Activated CD8-positive, alpha-beta T cell treated with anti-CD3 and anti-CD28 coated beads, Interleukin-2, amount 10 ng/mL, durations not matched to agents 7 days and 5 days (primary cell): ENCODE results near the gene MYL7. TPM values are rescaled to one million over a fixed set of nuclear protein-coding genes. Genes with fewer than 3 reads are reported as not detected.
A peak's percentile ranks its signal among the peaks of the same experiment; 100 is the strongest.

Source experiments
- ATAC-seq: fragments of 150-1000 bp; cut with Tn5 transposase; one replicate; pipeline ENCODE4 v1.10.0; 2021; ENCODE audit warnings: moderate library complexity
- CTCF ChIA-PET: fragments of 350-600 bp; sonication (Branson Sonifier 250); formaldehyde crosslinking; loops from one replicate; lab custom pipeline; 2021; ENCODE audit warnings: antibody characterized with exemption; lab: Charles Lee
- POLR2A ChIA-PET: fragments of 350-600 bp; sonication (Branson Sonifier 250); formaldehyde crosslinking; loops from one replicate; lab custom pipeline; 2021; ENCODE audit warnings: antibody characterized with exemption; lab: Charles Lee
- DNase-seq: peaks from one replicate; pipeline ENCODE4 v3.0.0-alpha.2; 2020
- H3K27ac Mint-ChIP-seq: one replicate; pipeline ENCODE4 v1.8.0; 2021; ENCODE audit warnings: mild to moderate bottlenecking, mixed read lengths
- H3K27me3 Mint-ChIP-seq: one replicate; pipeline ENCODE4 v1.8.0; 2021; ENCODE audit warnings: low read depth, mixed read lengths
- H3K36me3 Mint-ChIP-seq: one replicate; pipeline ENCODE4 v1.8.0; 2021; ENCODE audit warnings: low read depth, mixed read lengths
- H3K4me1 Mint-ChIP-seq: one replicate; pipeline ENCODE4 v1.8.0; 2021; ENCODE audit warnings: low read depth, mixed read lengths
- H3K4me3 Mint-ChIP-seq: one replicate; pipeline ENCODE4 v1.8.0; 2021; ENCODE audit warnings: mild to moderate bottlenecking, mixed read lengths
- H3K9me3 Mint-ChIP-seq: one replicate; pipeline ENCODE4 v1.8.0; 2022; ENCODE audit warnings: mixed read lengths; ENCODE audit not compliant: insufficient read depth
- total RNA-seq, 2 experiments: library from RNA; stranded (reverse); gene quantifications; one replicate each; pipeline ENCODE4 v1.2.3, GENCODE V29; 2021

Gene MYL7
- total RNA-seq, 2 experiments from 2014 or later, result not detected

DNA sequence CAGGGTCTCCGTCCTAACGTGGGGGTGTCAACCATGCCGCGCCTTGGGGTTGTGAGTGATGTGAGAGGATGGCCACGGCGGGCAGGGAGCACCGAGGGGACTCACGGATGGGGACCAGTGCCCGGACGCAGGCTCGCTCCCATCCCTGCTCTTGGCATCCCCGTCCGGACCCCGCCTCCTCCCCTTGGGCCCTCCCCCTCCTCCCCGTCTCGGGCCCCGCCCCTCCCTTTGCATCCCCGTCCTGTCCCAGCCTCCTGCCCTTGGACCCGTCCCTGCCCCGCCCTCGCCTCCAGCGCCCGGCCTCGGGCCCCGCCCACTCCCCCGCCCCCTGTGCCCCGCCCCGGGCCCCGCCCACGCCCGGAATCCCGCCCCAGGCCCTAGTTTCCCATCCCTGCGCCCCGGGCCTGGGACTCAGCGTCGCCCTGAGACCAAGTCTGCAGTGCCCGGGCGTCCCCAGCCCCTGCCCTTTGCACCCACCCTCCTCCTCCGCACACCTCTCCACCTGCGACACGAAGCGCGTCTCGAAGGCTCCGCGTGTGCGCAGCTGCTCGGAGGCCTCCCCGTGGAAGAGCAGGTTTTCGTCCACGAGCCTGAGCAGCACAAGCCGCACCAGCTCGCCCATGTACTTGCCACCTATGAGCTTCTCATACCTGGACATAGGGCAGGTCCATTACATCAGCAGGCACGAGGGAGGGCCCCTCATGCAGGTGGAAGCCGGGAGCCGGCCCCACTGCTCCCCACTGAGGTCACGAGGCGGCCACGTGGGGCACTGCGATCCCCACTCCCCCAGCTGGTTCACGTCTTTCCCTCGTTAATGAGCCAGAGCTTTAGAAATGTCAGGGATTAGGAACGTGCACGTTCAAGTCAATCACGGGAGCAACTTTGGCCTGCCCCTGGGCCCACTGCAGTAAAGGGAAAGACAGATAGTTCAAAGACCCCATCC, 5.1 kb upstream of the MYL7 start:
- Mint-ChIP-seq H3K4me1 (peaks cover 11% of the 10 kb centered on the region), H3K27ac (no peak overlapping the region), H3K9me3 (no peaks in the 10 kb centered on the region), H3K36me3 (no peaks in the 10 kb centered on the region), H3K27me3 (peaks cover 21% of the 10 kb centered on the region), H3K4me3 (peak overlapping the region; percentile 45)
- POLR2A ChIA-PET, result no interaction called here
- ATAC-seq (peak; percentile 82), DNase-seq (peak; percentile 74)
- CTCF ChIA-PET, result interaction anchor here (0.8 to 0.9 kb wide), 2 partner anchors 9 to 15 kb away, joined by 3 read pairs; no protein-coding TSS in a partner anchor

DNA sequence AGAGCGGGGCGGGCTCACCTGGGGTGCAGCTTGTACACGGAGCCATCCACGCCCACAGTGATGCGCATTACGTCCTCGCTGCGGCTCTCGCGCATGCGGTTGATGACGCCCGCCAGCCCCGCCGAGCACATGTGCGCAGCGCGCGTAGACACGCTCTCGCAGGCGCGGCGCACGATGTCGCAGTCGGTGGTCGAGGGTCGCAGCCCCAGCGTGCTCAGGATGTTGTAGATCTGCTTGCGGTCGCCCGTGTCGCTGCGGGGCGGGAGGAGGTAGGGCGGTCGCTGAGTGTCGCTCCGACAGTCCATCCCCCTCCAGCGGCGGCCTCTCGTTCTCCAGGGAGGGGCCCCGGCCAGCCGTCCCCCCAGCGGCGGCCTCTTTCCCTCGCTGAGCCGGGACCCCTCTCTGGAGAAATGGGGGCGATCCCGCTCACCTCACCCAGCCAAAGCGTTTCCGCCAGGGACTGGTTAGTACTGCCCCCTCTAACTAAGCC, 4.4 kb upstream of the MYL7 start:
- H3K36me3 Mint-ChIP-seq, result no peaks in the 10 kb centered on the region
- peaks cover 21% of the 10 kb centered on the region for H3K27me3 Mint-ChIP-seq
- CTCF ChIA-PET, result no interaction called here
- no peaks in the 10 kb centered on the region for H3K9me3 Mint-ChIP-seq
- peaks cover 11% of the 10 kb centered on the region for H3K4me1 Mint-ChIP-seq
- DNase-seq (peak; percentile 52), ATAC-seq (peak; percentile 54)
- no peak overlapping the region for H3K27ac Mint-ChIP-seq
- peak overlapping the region; percentile 45 for H3K4me3 Mint-ChIP-seq
- POLR2A ChIA-PET, result no interaction called here

DNA sequence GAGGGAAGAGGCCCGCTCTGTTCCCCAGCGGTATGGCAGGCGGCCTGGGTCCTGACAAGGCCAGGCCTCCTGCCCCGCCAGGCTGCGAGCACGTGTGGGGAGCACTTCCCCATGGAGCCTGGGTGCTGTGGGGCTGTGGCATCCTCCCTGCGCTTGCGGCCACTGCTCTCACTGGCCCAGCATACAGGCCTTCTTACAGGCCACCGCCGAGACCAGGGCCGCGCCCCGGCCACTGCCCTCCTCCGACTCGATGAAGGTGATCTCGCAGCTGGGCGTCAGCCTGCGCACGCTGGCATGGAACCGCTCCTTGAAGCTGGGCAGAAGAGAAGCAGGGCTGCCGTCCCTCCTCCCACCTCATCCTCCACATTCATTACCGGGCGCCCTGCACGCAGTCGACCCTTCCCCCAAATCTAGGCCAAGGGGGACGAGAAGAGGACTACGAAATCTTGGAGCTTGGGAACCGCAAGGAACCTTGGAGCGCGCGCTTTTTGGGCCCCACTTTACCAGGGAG, 3.9 kb upstream of the MYL7 start:
- ATAC-seq (no peak), DNase-seq (no peak)
- H3K27ac Mint-ChIP-seq, result no peak overlapping the region
- ChIA-PET CTCF (no interaction called here), POLR2A (no interaction called here)
- H3K4me1 Mint-ChIP-seq, result peaks cover 11% of the 10 kb centered on the region
- peaks cover 21% of the 10 kb centered on the region for H3K27me3 Mint-ChIP-seq
- no peak overlapping the region for H3K4me3 Mint-ChIP-seq
- H3K9me3 Mint-ChIP-seq, result no peaks in the 10 kb centered on the region
- no peaks in the 10 kb centered on the region for H3K36me3 Mint-ChIP-seq

DNA sequence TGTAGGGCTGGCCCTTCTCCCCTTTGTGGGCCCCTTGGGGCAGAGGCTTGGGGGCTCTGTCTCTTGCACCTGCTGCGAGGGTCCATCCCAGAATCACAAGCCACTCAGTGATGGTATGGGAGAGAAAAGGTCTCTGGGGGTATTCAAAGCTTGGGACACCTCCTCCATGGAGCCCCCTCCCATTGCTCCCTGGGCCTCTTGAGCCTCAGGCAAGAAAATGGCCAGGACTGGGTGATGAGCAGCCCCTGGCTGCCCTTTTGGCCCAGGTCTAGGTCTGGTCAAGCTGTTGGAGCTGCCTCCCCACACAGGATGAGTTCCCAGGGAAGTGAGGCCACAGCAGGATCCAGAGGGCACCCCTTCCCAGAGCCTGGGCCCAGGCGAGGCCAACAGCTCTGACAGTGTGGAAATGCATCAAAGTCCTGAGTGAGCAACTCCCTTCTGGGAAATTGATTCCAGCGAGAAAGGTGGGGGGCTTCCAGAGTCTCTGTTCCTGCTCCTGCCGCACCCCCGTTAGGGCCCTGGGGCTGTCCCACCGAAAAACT, 3.4 kb upstream of the MYL7 start:
- no peak for ATAC-seq
- CTCF ChIA-PET, result no interaction called here
- no peak for DNase-seq
- Mint-ChIP-seq H3K27ac (no peak overlapping the region), H3K36me3 (no peaks in the 10 kb centered on the region), H3K4me3 (no peak overlapping the region), H3K9me3 (no peaks in the 10 kb centered on the region), H3K4me1 (peaks cover 11% of the 10 kb centered on the region), H3K27me3 (peaks cover 21% of the 10 kb centered on the region)
- POLR2A ChIA-PET, result no interaction called here

DNA sequence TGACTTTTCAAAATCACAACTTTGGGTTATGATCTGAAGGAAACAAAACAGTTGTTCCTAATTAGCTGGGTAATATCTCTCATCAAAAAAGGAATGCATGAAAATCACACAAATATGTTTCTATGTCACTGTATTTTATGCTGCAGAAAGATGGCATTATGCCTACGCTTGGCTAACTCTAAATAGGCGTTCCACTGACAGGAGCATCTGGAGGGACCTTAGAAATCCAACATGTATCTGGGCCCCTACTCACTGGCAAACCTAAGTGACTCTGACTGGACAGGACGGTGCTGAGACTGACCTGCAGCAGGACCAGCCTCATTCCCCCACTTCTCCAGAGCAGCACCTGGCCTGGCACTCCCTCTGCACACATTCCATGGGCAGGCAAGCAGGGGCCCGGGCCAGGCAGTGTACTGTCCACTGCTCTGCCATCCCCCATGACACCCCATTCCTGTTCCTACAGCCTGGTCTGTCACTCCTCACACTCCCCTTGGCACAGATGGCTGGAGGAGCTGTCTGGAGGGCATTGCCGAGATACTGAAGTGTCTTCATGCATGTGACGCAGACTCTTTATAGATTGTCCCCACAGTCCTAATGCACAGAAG, 2.6 kb upstream of the MYL7 start:
- CTCF ChIA-PET, result no interaction called here
- ATAC-seq (no peak), DNase-seq (no peak)
- Mint-ChIP-seq H3K27me3 (peaks cover 21% of the 10 kb centered on the region), H3K36me3 (no peaks in the 10 kb centered on the region), H3K27ac (no peak overlapping the region), H3K9me3 (no peaks in the 10 kb centered on the region), H3K4me3 (no peak overlapping the region), H3K4me1 (peaks cover 11% of the 10 kb centered on the region)
- POLR2A ChIA-PET, result no interaction called here

DNA sequence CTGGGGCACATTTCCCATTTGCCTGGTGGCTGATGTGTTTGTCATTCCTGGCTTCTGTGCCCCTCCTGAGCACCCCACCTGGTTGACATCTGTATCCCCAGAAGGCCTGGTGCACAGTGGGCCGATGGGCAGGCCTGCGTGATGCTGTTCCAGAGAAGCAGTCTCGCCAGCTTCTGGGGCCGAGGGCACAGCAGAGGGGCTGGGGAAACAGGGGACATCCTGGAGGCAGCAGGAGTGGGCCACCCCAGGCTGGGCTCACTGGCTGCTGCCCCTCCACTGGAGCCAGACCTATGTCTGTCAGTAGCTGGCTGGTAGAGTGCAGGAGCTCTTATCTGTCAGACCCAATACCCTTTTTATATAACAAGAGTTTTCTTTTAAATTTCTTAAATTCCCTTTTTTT, 896 bp upstream of the MYL7 start:
- Mint-ChIP-seq H3K4me3 (no peak overlapping the region), H3K27me3 (peaks cover 25% of the 10 kb centered on the region), H3K9me3 (no peaks in the 10 kb centered on the region), H3K27ac (no peak overlapping the region), H3K36me3 (no peaks in the 10 kb centered on the region), H3K4me1 (peaks cover 11% of the 10 kb centered on the region)
- POLR2A ChIA-PET, result interaction anchor here (0.6 to 0.7 kb wide), 2 partner anchors 22 to 396 kb away, joined by 3 to 6 read pairs; no protein-coding TSS in a partner anchor
- DNase-seq (no peak), ATAC-seq (no peak)
- CTCF ChIA-PET, result interaction anchor here (0.6 kb wide), 1 partner anchor 273 kb away, joined by 3 read pairs; no protein-coding TSS in a partner anchor

DNA sequence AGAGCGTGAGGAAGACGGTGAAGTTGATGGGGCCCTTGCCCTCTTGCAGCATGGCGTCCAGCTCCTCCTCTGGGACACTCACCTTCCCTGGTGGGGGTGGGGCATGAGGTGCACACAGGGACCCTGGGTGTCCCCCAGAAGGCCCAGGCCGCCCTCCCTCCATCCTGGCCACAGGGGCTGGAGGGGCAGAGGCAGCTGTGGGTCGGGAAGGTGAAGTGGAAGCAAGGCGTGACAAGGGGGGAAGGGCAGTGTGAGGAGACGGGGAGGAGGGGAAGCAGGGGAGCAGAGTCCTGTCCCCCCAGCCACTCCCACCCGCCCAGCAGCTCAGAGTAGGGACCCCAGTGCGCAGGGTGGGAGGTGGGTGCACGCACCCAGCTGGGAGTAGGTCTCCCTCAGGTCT, 791 bp downstream of the MYL7 start:
- Mint-ChIP-seq H3K27me3 (peaks cover 22% of the 10 kb centered on the region), H3K4me3 (no peak overlapping the region), H3K4me1 (peaks cover 3% of the 10 kb centered on the region), H3K36me3 (no peaks in the 10 kb centered on the region), H3K27ac (no peak overlapping the region), H3K9me3 (no peaks in the 10 kb centered on the region)
- DNase-seq (no peak), ATAC-seq (no peak)
- CTCF ChIA-PET, result no interaction called here
- POLR2A ChIA-PET, result no interaction called here

DNA sequence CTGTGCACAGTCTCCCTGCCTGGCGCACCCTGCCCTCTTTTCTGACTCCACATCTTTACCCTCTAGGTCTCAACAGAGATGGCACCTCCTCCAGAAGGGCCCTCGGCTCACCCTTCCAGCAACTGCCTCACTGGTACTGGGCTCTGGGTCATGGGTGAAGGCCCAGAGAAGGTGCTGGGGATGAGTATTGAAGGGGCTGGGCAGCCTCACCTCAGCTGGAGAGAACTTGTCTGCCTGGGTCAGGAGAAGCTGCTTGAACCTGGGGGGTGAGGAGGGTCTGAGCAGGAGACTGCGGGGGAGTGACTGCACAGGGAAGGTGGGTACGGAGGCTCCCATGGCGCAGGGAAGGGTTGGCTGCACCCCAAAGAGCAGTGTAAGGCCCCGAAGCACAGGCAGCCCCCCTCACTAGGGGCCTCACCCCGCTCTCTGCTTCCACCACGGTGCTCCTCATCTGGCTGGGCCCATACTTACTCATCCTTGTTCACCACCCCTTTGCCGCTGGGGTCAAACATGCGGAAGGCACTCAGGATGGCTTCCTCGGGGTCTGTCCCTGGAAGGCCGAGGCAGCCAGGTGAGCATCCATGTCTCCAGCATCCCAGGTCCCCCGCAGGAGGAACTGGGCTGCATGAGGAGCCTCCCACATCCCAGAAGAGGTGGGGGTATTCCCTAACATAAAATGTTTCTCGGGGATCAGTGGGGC, 1.7 kb downstream of the MYL7 start:
- Mint-ChIP-seq H3K4me3 (no peak overlapping the region), H3K27ac (no peak overlapping the region), H3K36me3 (no peaks in the 10 kb centered on the region), H3K9me3 (no peaks in the 10 kb centered on the region), H3K27me3 (peaks cover 18% of the 10 kb centered on the region), H3K4me1 (no peaks in the 10 kb centered on the region)
- ATAC-seq (no peak), DNase-seq (no peak)
- ChIA-PET POLR2A (no interaction called here), CTCF (no interaction called here)

DNA sequence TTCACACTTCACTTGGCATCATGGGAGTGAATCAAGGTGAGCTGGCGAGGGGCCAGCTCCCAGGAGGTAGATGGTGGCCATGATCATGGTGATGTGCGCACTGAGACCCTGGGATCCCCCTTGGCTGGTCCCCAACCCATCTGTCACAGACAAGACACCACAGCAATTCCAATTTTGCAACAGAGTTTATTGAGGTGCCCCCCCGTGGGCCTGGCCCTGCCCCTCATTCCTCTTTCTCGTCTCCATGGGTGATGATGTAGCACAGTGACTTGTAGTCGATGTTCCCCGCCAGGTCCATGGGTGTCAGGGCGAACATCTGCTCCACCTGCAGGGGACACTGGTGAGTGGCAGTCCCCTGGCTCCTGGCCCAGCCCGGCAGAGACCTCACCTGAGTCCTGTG, 2.4 kb downstream of the MYL7 start:
- ATAC-seq (no peak), DNase-seq (no peak)
- ChIA-PET POLR2A (no interaction called here), CTCF (no interaction called here)
- H3K27ac Mint-ChIP-seq, result no peak overlapping the region
- no peaks in the 10 kb centered on the region for H3K9me3 Mint-ChIP-seq
- no peaks in the 10 kb centered on the region for H3K4me1 Mint-ChIP-seq
- no peaks in the 10 kb centered on the region for H3K36me3 Mint-ChIP-seq
- peaks cover 15% of the 10 kb centered on the region for H3K27me3 Mint-ChIP-seq
- no peak overlapping the region for H3K4me3 Mint-ChIP-seq

DNA sequence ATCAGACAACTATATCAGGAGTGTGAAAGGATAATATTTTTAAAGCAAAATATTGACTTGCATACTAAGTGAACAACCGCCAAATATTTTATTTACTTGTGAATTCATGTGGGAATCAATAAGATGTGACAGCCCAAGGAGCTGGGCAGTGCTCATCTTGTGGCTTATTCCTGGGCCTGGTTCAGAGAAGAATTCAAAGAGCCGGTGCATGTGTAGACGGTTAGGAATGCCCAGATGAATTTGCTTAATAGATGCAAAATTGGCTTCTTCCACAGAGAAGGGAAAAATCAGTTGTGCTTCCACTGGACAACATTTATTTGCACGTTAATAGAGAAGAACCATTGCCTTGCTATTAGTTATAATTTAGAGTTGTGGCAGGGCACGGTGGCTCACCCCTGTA, 4.4 kb downstream of the MYL7 start:
- CTCF ChIA-PET, result interaction anchor here (1.1 kb wide), 1 partner anchor 10 kb away, joined by 3 read pairs; no protein-coding TSS in a partner anchor
- Mint-ChIP-seq H3K4me3 (no peak overlapping the region), H3K36me3 (no peaks in the 10 kb centered on the region), H3K27ac (no peak overlapping the region), H3K4me1 (no peaks in the 10 kb centered on the region), H3K27me3 (peaks cover 11% of the 10 kb centered on the region), H3K9me3 (no peaks in the 10 kb centered on the region)
- POLR2A ChIA-PET, result no interaction called here
- ATAC-seq, result no peak
- no peak for DNase-seq

DNA sequence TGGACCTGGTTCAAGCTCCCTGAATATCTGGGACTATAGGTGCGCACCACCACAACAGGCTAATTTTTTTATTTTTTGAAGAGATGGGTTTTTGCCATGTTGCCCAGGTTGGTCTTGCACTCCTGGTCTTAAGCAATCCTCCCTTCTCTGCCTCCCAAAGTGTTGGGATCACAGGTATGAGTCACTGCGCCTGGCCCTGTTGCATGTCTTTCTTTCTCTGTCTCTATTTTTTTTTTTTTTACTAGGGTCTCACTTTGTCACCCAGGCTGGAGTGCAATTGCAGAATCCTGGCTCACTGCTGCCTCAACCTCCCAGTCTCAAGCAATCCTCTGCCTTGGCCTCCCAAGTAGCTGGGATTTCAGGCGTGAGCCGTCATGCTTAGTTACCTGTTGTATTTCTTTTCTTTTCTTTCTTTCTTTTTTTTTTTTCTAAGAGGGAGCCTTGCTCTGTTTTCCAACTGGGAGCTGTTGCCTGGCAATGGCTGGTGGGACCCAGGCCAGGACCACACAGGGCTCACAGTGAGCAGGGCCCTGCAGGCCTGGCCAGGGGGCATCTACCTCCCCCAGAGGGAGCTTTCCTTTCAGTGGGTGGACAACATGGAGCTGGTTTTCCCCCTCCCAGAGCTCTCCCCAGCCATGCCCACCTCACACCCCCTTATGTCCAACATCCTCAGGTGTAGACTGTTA, 6.0 kb downstream of the MYL7 start:
- Mint-ChIP-seq H3K4me1 (peaks cover 15% of the 10 kb centered on the region), H3K27ac (no peak overlapping the region), H3K27me3 (peaks cover 11% of the 10 kb centered on the region), H3K36me3 (no peaks in the 10 kb centered on the region), H3K4me3 (no peak overlapping the region), H3K9me3 (no peaks in the 10 kb centered on the region)
- CTCF ChIA-PET, result no interaction called here
- no peak for DNase-seq
- POLR2A ChIA-PET, result no interaction called here
- ATAC-seq, result no peak
